DOHH2 (cell line): Measurements from ENCODE around the gene SLC15A2.
"Not testable (repeated sequence)": the region's sequence is repeated elsewhere in the genome, so short reads cannot be mapped to it uniquely, and the experiment has no call there.

Source experiments
- EZH2phosphoT487 ChIP-seq: fragments of 200-600 bp; sonication (generic); IDR thresholded peaks from 2 replicates; pipeline ENCODE4 v1.6.1; 2017; ENCODE audit warnings: borderline replicate concordance, mild to moderate bottlenecking, antibody characterized with exemption, low read length, moderate library complexity, mixed read lengths
- TF ChIP-seq, protein P1 (sequence below): fragments of 200-600 bp; sonication (generic); IDR thresholded peaks from one replicate; pipeline ENCODE4 v1.5.1; 2014; ENCODE audit warnings: antibody characterized with exemption, mild to moderate bottlenecking, low read depth, low read length; ENCODE audit not compliant: poor library complexity, severe bottlenecking

DNA sequence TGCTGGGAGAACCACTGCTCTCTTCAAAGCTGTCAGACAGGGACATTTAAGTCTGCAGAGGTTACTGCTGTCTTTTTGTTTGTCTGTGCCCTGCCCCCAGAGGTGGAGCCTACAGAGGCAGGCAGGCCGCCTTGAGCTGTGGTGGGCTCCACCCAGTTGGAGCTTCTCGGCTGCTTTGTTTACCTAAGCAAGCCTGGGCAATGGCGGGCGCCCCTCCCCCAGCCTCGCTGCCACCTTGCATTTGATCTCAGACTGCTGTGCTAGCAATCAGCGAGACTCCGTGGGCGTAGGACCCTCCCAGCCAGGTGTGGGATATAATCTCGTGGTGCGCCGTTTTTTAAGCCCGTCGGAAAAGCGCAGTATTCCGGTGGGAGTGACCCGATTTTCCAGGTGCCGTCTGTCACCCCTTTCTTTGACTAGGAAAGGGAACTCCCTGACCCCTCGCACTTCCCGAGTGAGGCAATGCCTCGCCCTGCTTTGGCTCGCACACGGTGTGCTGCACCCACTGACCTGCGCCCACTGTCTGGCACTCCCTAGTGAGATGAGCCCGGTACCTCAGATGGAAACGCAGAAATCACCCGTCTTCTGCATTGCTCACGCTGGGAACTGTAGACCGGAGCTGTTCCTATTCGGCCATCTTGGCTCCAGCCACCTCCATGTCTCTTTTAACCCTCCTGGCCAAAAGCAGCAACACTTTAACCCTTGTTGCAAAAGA lies 44.1 kb downstream of the SLC15A2 start:
- TF ChIP-seq, protein P1, sequence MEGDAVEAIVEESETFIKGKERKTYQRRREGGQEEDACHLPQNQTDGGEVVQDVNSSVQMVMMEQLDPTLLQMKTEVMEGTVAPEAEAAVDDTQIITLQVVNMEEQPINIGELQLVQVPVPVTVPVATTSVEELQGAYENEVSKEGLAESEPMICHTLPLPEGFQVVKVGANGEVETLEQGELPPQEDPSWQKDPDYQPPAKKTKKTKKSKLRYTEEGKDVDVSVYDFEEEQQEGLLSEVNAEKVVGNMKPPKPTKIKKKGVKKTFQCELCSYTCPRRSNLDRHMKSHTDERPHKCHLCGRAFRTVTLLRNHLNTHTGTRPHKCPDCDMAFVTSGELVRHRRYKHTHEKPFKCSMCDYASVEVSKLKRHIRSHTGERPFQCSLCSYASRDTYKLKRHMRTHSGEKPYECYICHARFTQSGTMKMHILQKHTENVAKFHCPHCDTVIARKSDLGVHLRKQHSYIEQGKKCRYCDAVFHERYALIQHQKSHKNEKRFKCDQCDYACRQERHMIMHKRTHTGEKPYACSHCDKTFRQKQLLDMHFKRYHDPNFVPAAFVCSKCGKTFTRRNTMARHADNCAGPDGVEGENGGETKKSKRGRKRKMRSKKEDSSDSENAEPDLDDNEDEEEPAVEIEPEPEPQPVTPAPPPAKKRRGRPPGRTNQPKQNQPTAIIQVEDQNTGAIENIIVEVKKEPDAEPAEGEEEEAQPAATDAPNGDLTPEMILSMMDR = not testable (repeated sequence)
- not testable (repeated sequence) for TF ChIP-seq EZH2phosphoT487
